Fibroblast of pulmonary artery (primary cell): ENCODE data around the gene LIMK2.

ENCODE experiments used
- DNase-seq: peaks from one replicate; pipeline ENCODE4 v3.0.0-alpha.2; 2010; ENCODE audit warnings: low read depth
- H3K4me3 ChIP-seq: replicated peaks from 2 replicates; pipeline ENCODE4 v1.5.1; 2011; ENCODE audit warnings: low read depth, mild to moderate bottlenecking, control low read depth, low read length, moderate library complexity
- CTCF ChIP-seq: IDR thresholded peaks from 2 replicates; pipeline ENCODE4 v1.5.1; 2011; ENCODE audit warnings: mild to moderate bottlenecking, control low read depth, low read length, inconsistent platforms; ENCODE audit errors: missing control alignments

LIMK2 gene

GRCh38 chr22:31278151-31278621 lies 66.1 kb downstream of the LIMK2 start:
- DNase-seq = no peak
- no peak overlapping the region for H3K4me3 ChIP-seq
- TF ChIP-seq CTCF = no peak

- H3K4me3 ChIP-seq = no peak overlapping the region
- TF ChIP-seq CTCF = no peak
- DNase-seq = no peak
Observed at GRCh38 chr22:31278626-31279326, 66.7 kb downstream of the LIMK2 start.

GRCh38 chr22:31279327-31279669 lies 67.2 kb downstream of the LIMK2 start:
- no peak overlapping the region for H3K4me3 ChIP-seq
- no peak for DNase-seq
- TF ChIP-seq CTCF = no peak

- DNase-seq = no peak
Observed at GRCh38 chr22:31279821-31280505, 67.9 kb downstream of the LIMK2 start.

GRCh38 chr22:31281733-31282132 lies 69.6 kb downstream of the LIMK2 start:
- H3K4me3 ChIP-seq = no peak overlapping the region
- no peak for DNase-seq
- no peak for TF ChIP-seq CTCF

More at GRCh38 chr22:31279821-31280505, 67.9 kb downstream of the LIMK2 start:
- no peak overlapping the region for H3K4me3 ChIP-seq
- no peak for TF ChIP-seq CTCF

- DNase-seq = no peak
- H3K4me3 ChIP-seq = no peak overlapping the region
- no peak for TF ChIP-seq CTCF
Observed at GRCh38 chr22:31282748-31283468, 70.8 kb downstream of the LIMK2 start.
